Nephron (organoid): ENCODE results near the gene CLDN6.

Experiments
- H3K27ac Mint-ChIP-seq, 3 experiments: 2 replicates each; pipeline ENCODE4 v1.8.0; 2020; ENCODE audit warnings: mixed read lengths in 3 of 3, mild to moderate bottlenecking in 2 of 3, moderate library complexity in 1 of 3
- H3K27me3 Mint-ChIP-seq: 2 replicates; pipeline ENCODE4 v1.8.0; 2021; ENCODE audit warnings: low read depth, mild to moderate bottlenecking, moderate library complexity, mixed read lengths
- H3K36me3 Mint-ChIP-seq: 2 replicates; pipeline ENCODE4 v1.8.0; 2020; ENCODE audit warnings: low read depth, mixed read lengths
- H3K4me1 Mint-ChIP-seq: 2 replicates; pipeline ENCODE4 v1.8.0; 2020; ENCODE audit warnings: mixed read lengths
- H3K4me3 Mint-ChIP-seq, 3 experiments: 2 replicates each; pipeline ENCODE4 v1.8.0; 2020; ENCODE audit warnings: mild to moderate bottlenecking in 3 of 3, mixed read lengths in 3 of 3, moderate library complexity in 2 of 3
- H3K9me3 Mint-ChIP-seq: 2 replicates; pipeline ENCODE4 v1.8.0; 2020; ENCODE audit warnings: mixed read lengths
- TF ChIP-seq, protein P1 (sequence below), 3 experiments: fragments of 200-600 bp; sonication (generic); IDR thresholded peaks; one replicate each; pipeline ENCODE4 v1.5.0; 2021; ENCODE audit warnings: antibody characterized with exemption in 3 of 3; ENCODE audit not compliant: unreplicated experiment in 3 of 3

The CLDN6 gene

DNA sequence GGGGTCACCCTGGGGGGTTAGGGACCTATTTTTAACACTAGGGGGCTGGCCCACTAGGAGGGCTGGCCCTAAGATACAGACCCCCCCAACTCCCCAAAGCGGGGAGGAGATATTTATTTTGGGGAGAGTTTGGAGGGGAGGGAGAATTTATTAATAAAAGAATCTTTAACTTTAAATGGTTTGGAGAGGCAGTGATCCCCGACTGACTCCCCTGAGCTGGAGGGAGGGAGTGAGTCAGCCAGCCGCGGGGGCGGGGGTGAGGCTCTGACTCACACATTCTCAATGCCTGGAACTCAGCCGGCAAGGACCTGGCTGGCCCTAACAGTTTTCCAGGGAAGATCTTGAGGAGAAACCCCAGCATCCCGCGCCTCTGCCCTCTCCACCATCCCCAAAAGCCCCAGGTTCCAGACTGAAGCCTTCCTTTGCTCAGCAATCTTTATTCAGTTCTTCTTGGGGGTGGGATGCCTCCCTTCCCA, 4.3 kb upstream of the CLDN6 start:
- H3K4me3 Mint-ChIP-seq, result peak overlapping the region; percentile 90 to 92 (median 92)
- no peaks in the 10 kb centered on the region for H3K9me3 Mint-ChIP-seq
- peaks cover 12% of the 10 kb centered on the region for H3K36me3 Mint-ChIP-seq
- H3K4me1 Mint-ChIP-seq, result peaks cover 33% of the 10 kb centered on the region
- TF ChIP-seq, protein P1, sequence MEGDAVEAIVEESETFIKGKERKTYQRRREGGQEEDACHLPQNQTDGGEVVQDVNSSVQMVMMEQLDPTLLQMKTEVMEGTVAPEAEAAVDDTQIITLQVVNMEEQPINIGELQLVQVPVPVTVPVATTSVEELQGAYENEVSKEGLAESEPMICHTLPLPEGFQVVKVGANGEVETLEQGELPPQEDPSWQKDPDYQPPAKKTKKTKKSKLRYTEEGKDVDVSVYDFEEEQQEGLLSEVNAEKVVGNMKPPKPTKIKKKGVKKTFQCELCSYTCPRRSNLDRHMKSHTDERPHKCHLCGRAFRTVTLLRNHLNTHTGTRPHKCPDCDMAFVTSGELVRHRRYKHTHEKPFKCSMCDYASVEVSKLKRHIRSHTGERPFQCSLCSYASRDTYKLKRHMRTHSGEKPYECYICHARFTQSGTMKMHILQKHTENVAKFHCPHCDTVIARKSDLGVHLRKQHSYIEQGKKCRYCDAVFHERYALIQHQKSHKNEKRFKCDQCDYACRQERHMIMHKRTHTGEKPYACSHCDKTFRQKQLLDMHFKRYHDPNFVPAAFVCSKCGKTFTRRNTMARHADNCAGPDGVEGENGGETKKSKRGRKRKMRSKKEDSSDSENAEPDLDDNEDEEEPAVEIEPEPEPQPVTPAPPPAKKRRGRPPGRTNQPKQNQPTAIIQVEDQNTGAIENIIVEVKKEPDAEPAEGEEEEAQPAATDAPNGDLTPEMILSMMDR (IDR thresholded peaks at IDR 0.05; ENCODE audit: unreplicated experiment in 3 of 3), result no peak
- H3K27ac Mint-ChIP-seq, result peak overlapping the region; percentile 85 to 96 (median 87)
- H3K27me3 Mint-ChIP-seq, result peaks cover 29% of the 10 kb centered on the region

DNA sequence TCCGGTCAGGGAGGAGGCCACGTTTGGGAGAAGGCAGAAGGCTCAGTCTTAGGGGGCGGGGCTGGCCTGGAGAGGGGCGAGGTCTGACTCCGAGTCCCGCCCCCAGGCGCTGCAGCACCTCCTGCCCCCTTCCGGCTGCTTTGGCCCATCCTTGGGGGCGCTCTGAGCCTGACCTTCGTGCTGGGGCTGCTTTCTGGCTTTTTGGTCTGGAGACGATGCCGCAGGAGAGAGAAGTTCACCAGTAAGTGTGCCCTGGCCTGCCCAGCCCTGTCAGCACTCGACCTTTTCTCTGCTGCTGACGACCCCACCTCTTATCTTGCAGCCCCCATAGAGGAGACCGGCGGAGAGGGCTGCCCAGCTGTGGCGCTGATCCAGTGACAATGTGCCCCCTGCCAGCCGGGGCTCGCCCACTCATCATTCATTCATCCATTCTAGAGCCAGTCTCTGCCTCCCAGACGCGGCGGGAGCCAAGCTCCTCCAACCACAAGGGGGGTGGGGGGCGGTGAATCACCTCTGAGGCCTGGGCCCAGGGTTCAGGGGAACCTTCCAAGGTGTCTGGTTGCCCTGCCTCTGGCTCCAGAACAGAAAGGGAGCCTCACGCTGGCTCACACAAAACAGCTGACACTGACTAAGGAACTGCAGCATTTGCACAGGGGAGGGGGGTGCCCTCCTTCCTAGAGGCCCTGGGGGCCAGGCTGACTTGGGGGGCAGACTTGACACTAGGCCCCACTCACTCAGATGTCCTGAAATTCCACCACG, 3.6 kb upstream of the CLDN6 start:
- H3K9me3 Mint-ChIP-seq, result no peaks in the 10 kb centered on the region
- peak overlapping the region; percentile 90 to 92 (median 92) for H3K4me3 Mint-ChIP-seq
- peaks cover 33% of the 10 kb centered on the region for H3K27me3 Mint-ChIP-seq
- peaks cover 33% of the 10 kb centered on the region for H3K4me1 Mint-ChIP-seq
- peak overlapping the region; percentile 85 to 96 (median 87) for H3K27ac Mint-ChIP-seq
- peaks cover 12% of the 10 kb centered on the region for H3K36me3 Mint-ChIP-seq
- TF ChIP-seq, protein P1 (IDR thresholded peaks at IDR 0.05; ENCODE audit: unreplicated experiment in 3 of 3), result peak in 2 of 3 experiments; percentile 30 to 42

DNA sequence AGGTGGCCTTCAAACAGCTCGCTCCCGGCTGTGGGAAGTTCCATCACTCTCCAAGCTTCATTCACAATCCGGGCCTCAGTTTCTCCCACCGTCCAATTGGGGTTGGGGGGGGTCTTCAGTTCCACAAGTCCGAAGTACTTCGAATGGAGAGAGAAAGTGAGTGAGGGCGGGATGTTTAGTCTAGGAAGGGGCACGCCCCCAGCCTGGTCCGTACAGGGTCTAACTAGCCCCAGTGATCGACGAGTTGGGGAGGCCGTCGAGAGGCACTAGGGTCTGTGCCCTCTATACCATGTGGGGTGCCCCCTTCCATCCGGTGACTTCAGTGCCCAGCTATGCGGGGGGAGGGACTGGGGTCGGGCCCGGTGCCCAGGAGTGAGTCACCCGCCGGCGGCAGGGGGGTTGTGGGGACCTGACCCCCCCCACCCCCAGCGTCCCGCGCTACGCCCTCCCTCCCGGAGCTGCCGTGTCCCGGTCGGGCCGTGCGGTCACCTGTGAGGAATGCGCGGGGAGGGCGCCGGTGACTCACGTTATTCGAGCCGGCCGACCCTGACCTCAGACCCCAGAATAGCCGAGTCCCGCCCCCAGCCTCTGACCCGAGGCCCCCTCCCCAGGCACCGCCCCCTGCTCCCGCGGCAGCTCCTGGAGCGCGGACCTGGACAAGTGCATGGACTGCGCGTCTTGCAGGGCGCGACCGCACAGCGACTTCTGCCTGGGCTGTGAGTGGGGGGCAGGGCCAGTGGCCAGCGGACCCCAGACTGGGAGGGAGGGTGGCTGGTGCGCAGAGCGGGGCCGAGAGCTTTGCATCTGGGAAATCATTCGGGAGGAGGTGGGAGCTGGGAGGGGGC, 2.8 kb upstream of the CLDN6 start:
- peaks cover 33% of the 10 kb centered on the region for H3K4me1 Mint-ChIP-seq

GRCh38 chr16:3020247-3020603, 2.2 kb upstream of the CLDN6 start, which contains the start of gene TNFRSF12A:
TSS of gene TNFRSF12A (plus strand) at chr16:3020368. CDS start at chr16:3020398, 30 bp downstream.
- TF ChIP-seq, protein P1 (IDR thresholded peaks at IDR 0.05; ENCODE audit: unreplicated experiment in 3 of 3), result no peak
- Mint-ChIP-seq H3K36me3 (peaks cover 3% of the 10 kb centered on the region), H3K4me3 (peak within 1 kb of the TSS; percentile 90 to 92 (median 92)), H3K27ac (peak within 1 kb of the TSS; percentile 85 to 96 (median 87)), H3K27me3 (peaks cover 38% of the 10 kb centered on the region), H3K4me1 (peaks cover 33% of the 10 kb centered on the region), H3K9me3 (no peaks in the 10 kb centered on the region)

More for the DNA sequence above, 2.8 kb upstream of the CLDN6 start:
- TF ChIP-seq, protein P1 (IDR thresholded peaks at IDR 0.05; ENCODE audit: unreplicated experiment in 3 of 3), result no peak
- H3K4me3 Mint-ChIP-seq, result peak overlapping the region; percentile 90 to 92 (median 92)
- H3K36me3 Mint-ChIP-seq, result peaks cover 4% of the 10 kb centered on the region
- H3K9me3 Mint-ChIP-seq, result no peaks in the 10 kb centered on the region
- H3K27ac Mint-ChIP-seq, result peak overlapping the region; percentile 85 to 96 (median 87)
- peaks cover 34% of the 10 kb centered on the region for H3K27me3 Mint-ChIP-seq

DNA sequence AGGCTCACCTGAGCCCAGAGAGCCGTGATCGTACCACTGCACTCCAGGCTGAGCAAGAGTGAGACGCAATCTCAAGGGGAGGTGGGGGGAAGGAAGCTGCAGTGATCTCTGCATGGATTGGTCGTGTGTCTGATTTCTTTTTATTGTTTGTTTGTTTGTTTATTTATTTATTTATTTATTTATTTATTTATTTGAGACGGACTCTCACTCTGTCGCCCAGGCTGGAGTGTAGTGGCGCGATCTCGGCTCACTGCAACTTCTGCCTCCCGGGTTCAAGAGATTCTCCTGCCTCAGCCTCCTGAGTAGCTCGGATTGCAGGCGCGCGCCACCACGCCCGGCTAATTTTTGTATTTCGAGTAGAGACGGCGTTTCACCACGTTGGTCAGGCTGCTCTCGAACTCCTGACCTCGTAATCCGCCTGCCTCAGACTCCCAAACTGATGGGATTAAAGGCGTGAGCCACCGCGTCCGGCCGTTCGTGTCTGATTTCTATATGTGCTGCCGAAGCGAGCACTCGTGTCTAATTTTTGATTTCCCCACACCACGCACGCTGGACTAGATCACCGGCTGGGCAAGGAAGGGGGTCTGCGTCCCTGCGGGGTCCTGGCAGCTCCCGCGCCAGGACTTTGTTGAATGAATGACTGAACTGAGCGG, 1.7 kb upstream of the CLDN6 start:
- peak overlapping the region in 2 of 3 experiments; percentile 87 to 94 for H3K27ac Mint-ChIP-seq
- H3K36me3 Mint-ChIP-seq, result peaks cover 3% of the 10 kb centered on the region
- peak overlapping the region; percentile 89 to 92 (median 92) for H3K4me3 Mint-ChIP-seq
- TF ChIP-seq, protein P1 (IDR thresholded peaks at IDR 0.05; ENCODE audit: unreplicated experiment in 3 of 3), result no peak
- H3K9me3 Mint-ChIP-seq, result no peaks in the 10 kb centered on the region
- H3K4me1 Mint-ChIP-seq, result peaks cover 33% of the 10 kb centered on the region
- H3K27me3 Mint-ChIP-seq, result peaks cover 43% of the 10 kb centered on the region
